NAMALWA (cell line): Measurements from ENCODE around the gene CYP4A22.
A peak's percentile ranks its signal among the peaks of the same experiment; 100 is the strongest.
"Not testable (repeated sequence)": the region's sequence is repeated elsewhere in the genome, so short reads cannot be mapped to it uniquely, and the experiment has no call there.

Source experiments
- DNase-seq: peaks from one replicate; pipeline ENCODE4 v3.0.0-alpha.2; 2015; ENCODE audit warnings: low spot score

Gene CYP4A22

DNA sequence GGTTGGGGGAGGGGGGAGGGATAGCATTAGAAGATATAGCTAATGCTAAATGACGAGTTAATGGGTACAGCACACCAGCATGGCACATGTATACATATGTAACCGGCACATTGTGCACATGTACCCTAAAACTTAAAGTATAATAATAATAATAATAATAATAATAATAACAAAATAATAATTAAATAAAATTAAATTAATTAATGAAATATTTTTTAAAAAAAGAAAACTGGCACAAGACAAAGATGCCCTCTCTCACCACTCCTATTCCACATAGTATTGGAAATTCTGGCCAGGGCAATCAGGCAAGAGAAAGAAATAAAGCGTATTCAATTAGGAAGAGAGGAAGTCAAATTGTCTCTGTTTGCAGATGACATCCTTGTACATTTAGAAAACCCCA is 20.7 kb downstream of the CYP4A22 start:
- DNase-seq, result not testable (repeated sequence)

DNA sequence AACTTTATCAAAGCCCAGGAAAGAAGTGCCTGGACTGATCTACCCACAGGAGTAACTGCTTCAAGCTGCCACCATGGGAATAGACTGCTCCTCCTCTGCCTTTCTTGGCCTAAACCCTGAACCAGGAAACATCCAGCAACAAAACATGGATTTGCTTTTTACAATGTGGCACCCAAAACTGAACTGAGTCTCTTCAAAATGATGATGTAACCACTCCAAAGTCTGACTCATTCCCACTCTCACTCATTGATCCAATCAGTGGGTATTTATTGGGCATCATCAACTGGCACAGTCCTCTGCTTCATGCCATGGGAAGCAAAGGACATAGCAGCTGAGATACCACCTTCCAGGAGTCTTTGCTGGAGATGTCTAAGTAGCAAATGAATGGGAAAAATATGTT is 23.5 kb downstream of the CYP4A22 start:
- DNase-seq, result no peak

DNA sequence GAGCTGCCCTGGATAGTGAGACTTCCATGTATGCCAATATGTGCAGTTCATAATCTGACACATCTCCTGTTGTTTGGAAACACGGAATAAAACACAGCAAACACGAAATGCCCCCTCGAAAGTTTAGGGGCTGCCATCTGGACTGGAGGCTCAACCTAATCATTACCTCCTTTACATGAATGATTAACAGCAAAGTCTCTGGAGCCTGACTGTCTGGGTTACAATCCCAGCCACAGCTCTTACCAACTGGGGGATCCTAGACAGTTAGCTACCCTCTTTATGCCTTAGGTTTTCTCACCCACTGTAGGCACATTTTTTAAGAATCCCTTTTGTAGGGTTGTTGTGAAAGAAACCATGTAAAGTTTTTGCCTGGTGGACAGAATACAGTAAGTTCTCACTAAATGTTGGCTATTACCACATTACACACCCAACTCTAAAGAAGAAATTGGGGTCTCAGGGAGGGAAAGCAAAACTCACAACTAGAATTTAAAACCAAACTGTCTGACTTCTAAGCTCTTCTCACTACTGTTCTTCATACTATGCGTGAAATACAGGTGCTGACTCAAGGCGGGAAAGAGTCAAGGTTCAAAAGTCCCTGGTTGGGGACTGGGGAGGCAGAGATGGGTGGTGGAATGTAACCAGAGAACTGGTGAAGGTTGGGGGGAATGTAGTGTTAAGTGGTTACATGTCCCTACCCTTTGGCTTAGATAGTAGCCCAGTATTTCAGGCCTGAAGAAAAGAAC is 24.2 kb downstream of the CYP4A22 start:
- no peak for DNase-seq

DNA sequence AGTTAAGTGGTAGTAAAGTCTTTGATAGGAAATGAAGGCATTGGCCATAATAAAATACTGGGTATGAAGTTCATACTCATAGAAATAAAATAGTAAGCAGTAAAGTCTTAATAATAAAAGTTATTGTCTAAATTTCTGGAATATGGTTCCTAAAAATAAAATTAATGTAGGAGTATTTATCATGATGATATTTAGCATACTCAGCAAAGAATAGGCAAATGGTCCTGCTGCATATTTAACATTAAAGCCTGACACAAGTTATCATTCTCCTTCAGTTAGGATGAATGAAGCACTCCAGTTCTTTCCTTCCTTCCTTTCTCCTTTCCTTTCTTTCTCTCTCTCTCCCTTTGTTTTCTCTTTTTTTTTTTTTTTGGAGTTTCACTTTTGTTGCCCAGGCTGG is 27.3 kb downstream of the CYP4A22 start:
- no peak for DNase-seq

DNA sequence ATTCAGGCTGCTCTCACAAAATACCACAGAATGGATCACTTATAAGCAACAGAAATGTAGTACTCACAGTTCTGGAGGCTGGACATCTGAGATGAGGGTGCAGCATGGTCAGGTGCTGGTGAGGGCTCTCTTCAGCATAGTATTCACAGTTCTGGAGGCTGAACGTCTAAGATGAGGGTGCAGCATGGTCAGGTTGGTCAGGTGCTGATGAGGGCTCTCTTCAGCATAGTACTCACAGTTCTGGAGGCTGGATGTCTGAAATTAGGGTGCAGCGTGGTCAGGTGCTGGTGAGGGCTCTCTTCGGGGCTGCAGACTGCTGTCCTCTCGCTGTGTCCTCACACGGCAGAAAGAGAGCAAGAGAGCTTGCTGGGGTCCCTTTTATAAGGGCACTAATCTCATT is 35.5 kb downstream of the CYP4A22 start:
- DNase-seq, result no peak

DNA sequence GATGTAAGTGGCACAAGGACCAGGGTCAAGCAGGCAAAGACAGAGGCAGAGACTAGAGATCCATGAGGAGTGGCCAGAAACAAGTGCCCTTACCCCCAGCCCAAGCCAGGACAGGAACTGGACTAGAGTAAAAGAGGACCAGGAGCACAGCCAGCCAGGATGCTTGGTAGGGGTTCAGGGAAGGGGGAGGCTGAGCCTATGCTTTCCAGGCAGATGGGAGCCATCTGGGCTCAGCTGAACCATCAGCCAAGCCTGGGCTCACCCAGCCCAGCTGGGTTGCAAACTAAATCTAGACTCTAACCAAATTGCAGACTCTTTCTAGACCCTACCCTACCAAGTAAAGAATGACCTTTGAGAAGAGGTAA is 37.4 kb downstream of the CYP4A22 start:
- DNase-seq, result no peak

DNA sequence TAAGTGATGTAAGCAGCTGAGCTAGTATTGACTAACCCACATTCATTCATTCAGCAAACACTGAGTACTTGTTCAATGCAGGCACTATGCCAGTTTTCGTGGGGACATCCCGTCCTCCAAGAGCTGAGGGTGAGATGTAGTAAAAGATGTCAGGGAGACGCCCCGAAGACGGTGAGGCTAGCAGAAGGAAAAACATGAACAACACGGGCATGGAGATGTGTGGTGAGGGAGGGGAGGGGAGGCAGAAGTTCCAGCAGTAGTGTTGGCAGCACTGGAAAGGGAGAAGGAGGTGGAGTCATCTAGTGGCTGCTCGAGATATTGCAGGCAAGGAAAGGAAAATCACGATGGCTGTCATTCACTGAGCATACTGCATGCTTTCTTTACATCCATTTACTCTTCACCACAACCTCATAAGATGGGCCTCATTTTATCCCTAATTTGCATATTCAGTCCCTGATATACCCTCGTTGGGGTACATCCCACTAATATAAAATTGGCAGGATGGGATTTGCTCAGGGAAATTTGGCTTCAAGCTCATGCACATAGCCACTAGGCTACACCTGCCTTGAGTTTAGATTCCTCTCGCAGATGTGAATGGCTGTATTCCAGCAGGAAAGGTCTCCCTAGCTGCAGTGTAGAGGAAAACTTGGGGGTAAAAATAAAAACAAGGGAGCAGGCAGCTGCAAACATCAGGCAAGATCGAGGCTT is 38.1 kb downstream of the CYP4A22 start:
- DNase-seq, result peak; percentile 77

DNA sequence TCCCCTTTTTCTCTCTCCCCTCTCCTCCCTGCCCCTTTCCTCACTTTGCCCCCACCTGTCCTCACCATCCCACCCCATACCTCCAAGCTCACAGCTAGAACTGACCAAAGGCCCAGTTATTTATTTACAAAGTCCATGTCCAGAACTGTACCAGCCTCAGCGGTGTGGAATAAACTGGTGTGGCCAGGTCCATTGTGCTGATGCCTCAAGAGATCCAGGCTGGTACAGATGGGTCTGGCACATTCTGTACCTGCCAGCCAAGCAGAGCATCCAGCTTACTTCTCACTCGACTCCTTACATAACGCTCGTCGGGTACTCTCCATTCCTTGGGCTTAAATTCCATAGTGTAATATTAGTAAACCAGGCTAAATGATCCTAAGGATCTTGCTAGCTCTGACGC is 40.8 kb downstream of the CYP4A22 start:
- no peak for DNase-seq

DNA sequence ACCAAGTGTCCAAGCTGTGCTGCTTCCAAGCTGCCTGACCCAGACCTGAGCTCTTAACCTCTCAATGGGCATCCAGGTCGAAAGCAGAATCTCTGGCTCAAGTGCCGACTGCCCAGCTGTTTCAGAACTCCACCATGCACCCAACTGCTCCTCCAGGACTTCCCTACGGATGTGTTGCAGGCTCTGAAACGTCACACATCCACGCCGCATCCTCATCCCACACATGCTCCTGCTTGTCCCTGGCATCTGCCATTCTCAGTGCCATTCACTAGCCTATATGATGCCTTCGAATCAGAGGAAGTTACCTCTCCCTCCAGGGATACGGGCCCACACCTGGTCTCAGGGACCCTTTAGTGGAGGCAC is 41.4 kb downstream of the CYP4A22 start:
- no peak for DNase-seq

DNA sequence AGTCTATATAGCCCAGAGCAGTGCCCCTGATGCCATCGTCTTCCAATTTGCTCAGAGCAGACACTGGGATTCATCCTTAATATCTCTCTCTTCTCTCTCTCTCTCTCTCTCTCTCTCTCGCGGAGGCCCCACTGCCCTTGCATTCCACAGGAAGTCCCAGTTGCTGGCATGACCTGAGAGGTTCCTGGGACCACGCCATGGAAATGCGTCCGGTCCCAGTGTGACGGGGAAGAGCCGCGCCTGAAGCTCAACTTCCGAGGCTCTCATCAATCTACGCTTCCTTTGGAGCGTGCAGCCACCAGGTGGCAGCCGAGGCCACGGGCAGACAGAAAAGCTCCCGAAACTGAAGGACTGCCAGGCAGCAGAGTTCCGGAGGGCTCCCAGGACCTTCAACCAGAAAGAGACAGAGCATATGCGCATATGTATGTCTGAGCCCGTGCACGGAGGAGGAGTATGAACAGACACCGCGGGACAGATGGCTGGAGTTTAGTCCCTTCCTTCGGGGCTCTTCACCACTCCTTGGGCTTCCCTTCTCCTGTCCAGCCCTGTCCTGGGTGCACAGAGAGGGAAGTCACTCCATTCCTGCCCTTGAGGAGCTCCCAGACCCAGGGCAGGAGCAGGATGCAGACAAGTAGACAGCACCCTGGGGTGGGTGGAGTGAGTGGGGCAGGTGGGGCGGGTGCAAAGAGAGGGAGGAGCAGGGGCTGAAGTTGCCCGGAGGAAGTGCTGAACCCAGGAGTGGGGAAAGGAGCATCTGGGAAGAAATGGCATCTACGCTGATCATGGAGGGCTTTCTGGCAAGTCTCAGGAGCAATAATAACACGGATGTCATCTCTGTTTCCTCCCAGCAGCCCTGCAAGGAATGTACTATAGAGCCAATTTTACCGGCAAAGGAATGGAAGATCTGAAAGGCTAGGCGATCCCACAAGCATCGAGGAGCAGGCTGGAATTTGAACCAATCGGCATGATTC is 42.1 kb downstream of the CYP4A22 start:
- DNase-seq, result peak; percentile 91

DNA sequence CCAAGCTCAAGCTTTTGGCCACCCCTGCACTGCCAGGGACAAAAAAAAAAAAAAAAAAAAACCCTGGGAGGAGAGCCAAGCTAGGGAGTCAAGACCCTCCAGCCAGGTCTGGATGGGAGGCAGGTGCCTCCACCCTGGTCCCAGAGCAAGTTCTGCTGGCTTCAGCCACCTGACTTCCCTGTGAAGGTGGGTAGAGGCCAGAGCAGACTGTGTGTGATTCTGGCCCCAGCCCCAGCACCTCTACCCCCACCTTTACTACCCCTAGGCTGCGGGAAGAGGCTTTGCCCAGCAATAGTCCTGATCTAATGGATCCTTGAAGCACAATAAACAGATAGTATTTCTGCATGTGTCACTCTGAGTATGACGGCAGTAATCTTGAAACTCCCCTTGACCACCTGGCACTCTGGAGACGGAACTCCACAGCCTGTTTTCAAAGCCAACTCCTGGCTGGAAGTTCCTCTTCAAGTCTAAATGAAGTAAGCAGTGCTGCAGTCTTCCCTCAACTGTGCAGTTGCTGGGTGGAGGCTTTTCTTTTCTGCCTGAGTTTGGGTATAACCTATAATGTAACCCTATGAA is 42.8 kb downstream of the CYP4A22 start:
- DNase-seq, result no peak

DNA sequence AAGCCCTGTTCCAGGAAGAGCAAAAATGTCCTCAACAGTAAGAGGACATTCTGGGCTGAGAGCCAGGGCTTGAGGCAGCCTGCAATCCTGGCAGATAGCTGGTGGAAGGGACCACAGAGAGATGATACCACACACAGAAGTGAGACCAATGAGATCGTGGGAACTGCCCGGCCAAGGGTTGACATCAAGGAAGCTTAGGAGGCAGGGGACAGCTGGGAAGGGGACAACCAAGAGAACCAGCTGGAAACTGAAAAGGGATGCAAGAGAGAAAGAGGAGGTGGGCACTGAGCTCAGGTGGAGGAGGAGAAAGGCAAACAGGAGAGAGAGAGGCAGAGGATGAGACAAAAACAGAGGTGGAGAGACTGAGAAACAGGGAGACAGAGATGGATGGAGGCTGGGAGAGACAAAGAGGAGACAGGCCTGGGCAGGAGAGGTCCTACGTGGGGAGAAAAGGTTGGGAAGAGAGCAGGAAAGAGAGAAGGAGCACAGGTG is 43.4 kb downstream of the CYP4A22 start:
- DNase-seq, result no peak

DNA sequence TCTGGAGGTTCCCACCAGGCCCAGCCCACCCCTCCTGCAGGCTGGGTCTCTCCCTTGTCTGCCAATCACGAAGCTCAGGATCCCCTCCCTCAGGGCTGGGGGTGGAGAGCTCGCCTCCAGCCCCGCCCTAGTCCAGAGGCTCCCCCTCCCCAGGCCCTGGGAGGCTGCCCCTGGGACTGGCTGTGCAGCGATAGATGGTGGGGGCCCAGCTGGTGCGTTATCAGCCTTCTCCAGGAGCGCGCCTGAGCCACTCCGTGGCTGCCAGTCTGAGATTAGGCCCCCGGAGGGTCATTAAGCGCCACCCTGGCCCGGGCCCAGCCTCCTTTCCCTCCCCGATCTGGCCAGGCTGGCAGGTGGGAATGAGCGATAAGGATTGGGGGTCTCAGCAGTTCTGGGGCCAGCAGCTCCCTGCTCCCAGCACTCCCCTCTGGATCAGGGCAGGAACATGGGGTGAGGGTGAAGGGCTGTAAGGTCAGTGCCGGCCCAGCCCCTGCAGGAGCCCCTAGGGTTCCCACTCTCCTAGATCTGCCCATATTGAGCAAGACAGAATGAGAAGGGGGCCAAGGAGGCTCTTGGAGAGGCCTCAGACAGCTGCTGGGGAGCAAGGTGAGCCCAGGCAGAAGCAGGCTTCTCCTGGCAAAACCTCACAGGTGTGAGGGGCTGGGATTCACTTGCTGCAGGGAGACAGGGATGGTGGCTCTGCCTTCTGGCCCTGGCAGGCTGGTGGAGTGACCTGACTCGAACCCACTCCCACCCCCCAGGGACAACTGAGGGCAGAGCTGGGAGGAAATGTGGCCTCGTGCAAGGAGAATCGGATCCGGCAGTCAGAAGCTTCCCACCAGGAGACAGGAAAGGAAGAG is 44.1 kb downstream of the CYP4A22 start:
- DNase-seq, result no peak

DNA sequence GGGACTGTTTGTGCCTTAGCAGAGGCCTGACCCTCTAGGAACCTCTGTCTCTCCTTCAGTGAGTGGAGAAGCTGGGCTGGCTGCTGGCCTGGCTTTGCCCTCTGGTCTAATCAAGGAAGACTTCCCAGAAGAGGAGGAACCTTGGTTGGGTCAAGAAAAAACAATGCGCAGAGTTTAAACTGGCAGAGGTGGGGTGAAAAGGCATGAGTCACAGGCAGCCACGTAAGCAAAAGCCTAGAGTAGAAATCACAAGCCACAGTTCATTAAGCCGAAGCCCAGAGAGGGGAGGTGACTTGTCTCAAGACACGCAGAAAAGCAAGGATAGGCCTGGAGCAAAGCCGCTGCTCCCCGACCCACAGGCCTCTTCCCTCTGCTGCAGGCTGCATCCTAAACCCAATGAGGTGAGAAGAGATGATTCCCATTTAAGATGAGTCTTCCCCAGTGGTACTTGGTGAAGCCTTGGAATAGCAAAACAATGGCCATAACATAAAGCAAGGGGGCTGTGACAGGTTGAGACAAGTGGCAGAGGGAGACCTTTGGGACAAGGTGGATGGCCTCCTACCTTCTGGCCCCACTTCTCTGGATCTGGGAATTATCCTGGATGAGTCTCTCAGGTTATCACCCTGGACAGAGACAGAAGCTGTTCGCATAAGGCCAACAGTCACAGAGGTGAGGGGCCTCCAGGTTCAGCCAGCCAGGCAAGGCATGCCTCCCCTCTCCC is 44.9 kb downstream of the CYP4A22 start:
- no peak for DNase-seq

DNA sequence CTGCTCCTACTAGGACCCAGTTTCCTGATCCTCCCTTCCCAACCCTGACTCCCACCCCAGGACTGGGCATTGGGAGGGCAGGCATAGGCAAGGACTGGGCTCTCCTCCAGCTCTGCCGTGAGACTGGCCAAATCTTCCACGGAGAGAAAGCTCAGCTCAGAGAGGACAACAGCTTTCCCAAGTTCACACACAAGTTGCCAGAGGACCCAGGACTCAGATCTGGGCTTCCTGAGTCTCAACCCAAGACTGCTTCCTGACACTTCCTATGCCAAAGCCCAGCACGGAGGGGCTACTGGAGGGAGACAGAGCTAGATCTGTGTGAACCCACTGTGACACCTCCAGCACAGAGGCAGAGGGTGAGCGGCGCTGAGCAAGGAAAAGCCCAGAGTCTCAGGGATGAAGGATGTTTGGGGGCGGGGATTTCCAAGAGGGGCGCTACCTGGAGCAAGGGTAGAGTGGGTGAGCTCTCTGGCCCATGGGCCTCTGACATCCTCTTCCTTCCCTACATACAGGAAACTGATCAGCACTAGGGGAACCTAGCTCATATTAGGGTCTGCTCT is 45.5 kb downstream of the CYP4A22 start:
- no peak for DNase-seq

DNA sequence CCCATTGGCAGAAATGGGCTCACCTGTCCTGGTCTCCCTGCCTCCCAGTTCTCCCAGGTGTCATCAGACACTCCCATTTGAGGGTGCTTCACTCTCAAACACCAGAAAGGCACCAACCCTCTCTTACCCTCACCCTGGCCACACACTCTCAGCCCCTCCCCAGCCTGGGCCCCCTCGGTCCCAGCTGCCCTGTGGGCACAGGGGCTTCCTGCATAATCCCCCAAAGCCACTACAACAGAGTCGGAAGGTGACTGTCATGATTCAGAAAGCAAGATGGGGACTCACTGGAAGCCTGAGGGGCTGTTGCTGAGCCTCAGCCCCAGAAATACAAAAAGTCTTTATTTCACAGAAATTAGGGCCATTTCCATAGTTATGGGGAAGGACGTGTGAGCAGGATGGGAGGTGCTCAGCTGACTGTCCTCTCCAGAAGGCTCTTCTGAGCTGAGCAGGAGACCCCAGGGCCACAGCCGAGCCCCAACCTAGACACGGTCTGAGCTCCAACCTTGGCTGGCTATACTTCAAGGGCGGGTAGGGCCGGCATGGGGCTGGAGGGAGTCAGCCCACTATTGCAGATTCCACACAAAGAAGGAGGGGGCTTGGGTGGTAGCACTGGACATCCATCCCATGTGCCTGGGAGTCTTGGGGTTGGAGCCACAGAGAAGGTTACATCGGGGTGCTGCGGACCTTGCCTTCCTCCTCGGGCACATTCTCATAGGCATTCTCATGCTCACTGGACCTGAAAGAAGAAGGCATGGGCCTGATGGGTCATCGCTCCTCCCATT is 46.3 kb downstream of the CYP4A22 start:
- DNase-seq, result no peak

DNA sequence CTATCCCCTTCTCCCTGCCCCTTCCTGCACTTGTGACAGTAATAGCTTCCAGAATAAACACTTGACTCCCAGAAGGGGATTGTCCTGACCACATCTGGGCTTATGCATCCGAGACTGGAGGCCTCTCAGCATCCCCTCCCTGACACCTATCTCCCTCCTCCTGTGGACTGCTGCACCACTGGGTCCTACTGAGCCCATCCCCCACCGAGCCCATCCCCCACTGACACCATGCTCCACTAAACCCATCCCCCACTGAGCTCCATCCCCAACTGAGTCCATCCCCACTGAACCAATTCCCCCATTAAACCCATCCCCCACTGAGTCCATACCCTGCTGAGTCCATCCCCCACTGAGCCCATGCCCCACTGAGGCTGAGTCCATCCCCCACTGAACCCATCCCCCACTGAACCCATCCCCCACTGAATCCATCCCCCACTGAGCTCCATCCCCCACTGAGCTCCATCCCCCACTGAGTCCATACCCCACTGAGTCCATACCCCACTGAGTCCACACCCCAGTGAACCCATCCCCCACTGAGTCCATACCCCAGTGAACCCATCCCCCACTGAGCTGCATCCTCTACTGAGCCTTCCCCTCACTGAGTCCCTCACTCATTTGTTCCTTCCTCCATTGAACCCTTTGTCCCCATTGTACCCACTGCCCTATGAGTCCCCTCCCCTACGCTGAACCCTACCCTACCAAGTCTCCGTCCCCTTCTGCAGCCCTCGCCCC is 47.0 kb downstream of the CYP4A22 start:
- DNase-seq, result no peak

DNA sequence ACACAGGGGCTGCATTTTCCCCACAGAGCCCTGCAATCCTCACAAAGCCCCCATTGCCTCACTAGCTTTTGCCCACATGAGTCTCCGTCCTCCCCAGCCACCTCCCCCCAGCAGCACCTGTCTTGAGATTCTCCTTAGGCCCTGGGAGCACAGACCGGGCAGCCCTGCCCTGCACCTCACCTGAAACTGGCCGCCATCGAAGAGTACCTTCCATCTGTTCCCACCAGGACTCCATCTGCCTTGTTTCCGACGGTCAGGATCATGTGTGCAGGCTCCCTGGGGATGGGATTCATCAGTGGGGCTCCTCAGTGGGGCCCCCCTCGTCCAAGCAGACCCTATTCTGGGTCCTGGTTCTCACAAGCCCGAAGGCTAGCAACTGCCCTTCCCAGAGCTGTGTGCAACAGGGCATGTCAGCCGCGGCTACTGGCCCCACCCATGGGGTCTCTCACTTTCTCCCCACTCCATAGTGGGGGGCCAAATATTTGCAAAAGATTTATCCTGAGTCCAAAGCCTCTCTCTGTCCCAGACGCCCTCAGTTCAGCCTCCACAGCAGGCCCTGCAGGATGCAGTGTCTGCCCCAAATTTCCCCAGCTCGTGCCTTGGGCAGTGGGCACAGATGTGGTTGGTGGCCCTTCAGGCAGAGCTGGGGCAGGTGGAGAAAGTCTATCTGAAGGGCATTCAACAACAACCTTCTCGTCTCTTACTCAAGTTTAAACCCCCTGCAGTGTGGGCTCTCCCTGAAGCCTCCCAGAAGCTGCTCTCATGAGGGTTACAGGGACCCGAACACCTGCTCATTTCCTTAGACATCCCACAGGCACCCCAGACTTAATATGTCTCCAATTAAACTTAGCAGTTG is 47.8 kb downstream of the CYP4A22 start:
- DNase-seq, result no peak
